Uterus (tissue), 4 donors: ENCODE results near the gene INKA1. TPM values are rescaled to one million over a fixed set of nuclear protein-coding genes. Genes with fewer than 3 reads are reported as not detected.
"Not testable (repeated sequence)": the region's sequence is repeated elsewhere in the genome, so short reads cannot be mapped to it uniquely, and the experiment has no call there.

Source experiments
- DNase-seq, 2 donors: peaks; one replicate each; pipeline ENCODE4 v3.0.0-alpha.2; 2019 to 2020
- H3K27ac ChIP-seq, 2 donors: fragments of 200-600 bp; sonication (generic); 1 replicate in 1 of 2; 2 replicates in 1 of 2; pipeline ENCODE4 v1.5.1; 2016 to 2018
- H3K27me3 ChIP-seq, 2 donors: fragments of 200-600 bp; sonication (generic); one replicate each; pipeline ENCODE4 v1.5.1; 2018 to 2019; ENCODE audit warnings: control low read depth in 1 of 2
- H3K36me3 ChIP-seq, 2 donors: fragments of 200-600 bp; sonication (generic); one replicate each; pipeline ENCODE4 v1.5.1; 2019; ENCODE audit warnings: control low read depth in 1 of 2
- H3K4me1 ChIP-seq, 2 donors: fragments of 200-600 bp; sonication (generic); one replicate each; pipeline ENCODE4 v1.5.1; 2018 to 2019; ENCODE audit warnings: control low read depth in 1 of 2
- H3K4me3 ChIP-seq, 2 donors: fragments of 200-600 bp; sonication (generic); 1 replicate in 1 of 2; 2 replicates in 1 of 2; pipeline ENCODE4 v1.5.1; 2018 to 2019; ENCODE audit warnings: mild to moderate bottlenecking in 1 of 2
- H3K9me3 ChIP-seq, 2 donors: fragments of 200-600 bp; sonication (generic); one replicate each; pipeline ENCODE4 v1.5.1; 2019; ENCODE audit warnings: control low read depth in 1 of 2
- POLR2A ChIP-seq, 2 donors: fragments of 450-650 bp; IDR thresholded peaks; one replicate each; pipeline ENCODE4 v1.6.1; 2016; ENCODE audit warnings: antibody characterized with exemption in 2 of 2, mild to moderate bottlenecking in 1 of 2, moderate library complexity in 1 of 2
- intact Hi-C: fragments of 100-400 bp; cut with DNase I; formaldehyde crosslinking; loops from one replicate; pipeline ENCODE4 v1.15.1; 2023; ENCODE audit warnings: low total_unique reads
- total RNA-seq, 4 donors: library from RNA; depleted of rRNA in 3 of 4; stranded (reverse); fragments of >200 nt in 3 of 4; gene quantifications; one replicate each; pipeline versions ENCODE4 v1.1.0 to v1.2.4, GENCODE V29; 2014 to 2023
- TF ChIP-seq, protein P1 (sequence below), 4 experiments: fragments of 200-600 bp in 2 of 4; fragments of 450-650 bp in 2 of 4; sonication (generic) in 2 of 4; IDR thresholded peaks; one replicate each; pipeline ENCODE4 v1.5.1; 2016 to 2019; ENCODE audit warnings: antibody characterized with exemption in 4 of 4, mild to moderate bottlenecking in 2 of 4, moderate library complexity in 1 of 4
- donor health status: DM: yes; HTN: yes; CAD: no.

Gene INKA1
- total RNA-seq, 4 donors from 2014 or later: 3.1 to 16.7 (median 6.6) TPM

DNA sequence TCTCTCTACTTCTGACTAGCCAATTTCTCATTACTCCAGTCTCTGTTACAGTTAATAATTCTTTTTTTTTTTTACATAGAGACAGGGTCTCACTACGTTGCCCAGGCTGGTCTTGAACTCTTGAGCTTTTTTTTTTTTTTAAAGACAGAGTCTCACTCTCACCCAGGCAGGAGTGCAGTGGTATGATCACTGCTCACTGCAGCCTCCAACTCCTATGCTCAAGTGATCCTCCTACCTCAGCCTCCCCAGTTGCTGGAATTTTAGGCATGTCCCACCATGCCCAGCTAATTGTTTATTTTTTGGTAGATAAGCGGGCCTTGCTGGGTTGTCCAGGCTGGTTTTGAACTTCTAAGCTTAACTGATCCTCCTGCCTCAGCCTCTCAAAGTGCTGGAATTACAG, 30.4 kb upstream of the INKA1 start:
- H3K27ac ChIP-seq: no peak overlapping the region
- no peak for DNase-seq
- no peaks in the 10 kb centered on the region for H3K4me1 ChIP-seq
- TF ChIP-seq, protein P1, sequence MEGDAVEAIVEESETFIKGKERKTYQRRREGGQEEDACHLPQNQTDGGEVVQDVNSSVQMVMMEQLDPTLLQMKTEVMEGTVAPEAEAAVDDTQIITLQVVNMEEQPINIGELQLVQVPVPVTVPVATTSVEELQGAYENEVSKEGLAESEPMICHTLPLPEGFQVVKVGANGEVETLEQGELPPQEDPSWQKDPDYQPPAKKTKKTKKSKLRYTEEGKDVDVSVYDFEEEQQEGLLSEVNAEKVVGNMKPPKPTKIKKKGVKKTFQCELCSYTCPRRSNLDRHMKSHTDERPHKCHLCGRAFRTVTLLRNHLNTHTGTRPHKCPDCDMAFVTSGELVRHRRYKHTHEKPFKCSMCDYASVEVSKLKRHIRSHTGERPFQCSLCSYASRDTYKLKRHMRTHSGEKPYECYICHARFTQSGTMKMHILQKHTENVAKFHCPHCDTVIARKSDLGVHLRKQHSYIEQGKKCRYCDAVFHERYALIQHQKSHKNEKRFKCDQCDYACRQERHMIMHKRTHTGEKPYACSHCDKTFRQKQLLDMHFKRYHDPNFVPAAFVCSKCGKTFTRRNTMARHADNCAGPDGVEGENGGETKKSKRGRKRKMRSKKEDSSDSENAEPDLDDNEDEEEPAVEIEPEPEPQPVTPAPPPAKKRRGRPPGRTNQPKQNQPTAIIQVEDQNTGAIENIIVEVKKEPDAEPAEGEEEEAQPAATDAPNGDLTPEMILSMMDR (IDR thresholded peaks at IDR 0.05): no peak
- TF ChIP-seq POLR2A (IDR thresholded peaks at IDR 0.05): no peak
- H3K27me3 ChIP-seq: no peaks in the 10 kb centered on the region
- no peaks in the 10 kb centered on the region for H3K36me3 ChIP-seq
- H3K9me3 ChIP-seq: no peaks in the 10 kb centered on the region
- no peak overlapping the region for H3K4me3 ChIP-seq
- intact Hi-C loops: no loop called here

DNA sequence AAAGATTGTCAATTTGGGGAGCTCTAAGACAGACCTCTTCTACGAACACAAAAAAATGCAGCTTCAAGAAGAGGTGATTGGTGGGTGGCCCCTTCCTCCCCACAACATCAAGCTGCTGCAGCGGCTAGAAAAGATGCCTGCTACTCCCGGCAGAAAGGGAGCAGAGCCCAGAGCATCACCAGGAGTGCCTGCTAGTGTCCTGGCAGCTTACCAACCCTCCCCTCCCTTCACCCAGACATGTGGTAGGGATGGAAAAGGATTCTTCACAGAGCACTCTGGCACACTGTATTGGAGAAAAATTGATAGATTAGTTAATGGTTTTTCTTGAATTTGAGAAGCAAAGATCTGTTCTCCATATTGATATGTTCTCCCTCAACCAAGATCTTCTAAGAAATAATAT, 27.5 kb upstream of the INKA1 start:
- H3K36me3 ChIP-seq: no peaks in the 10 kb centered on the region
- no peak overlapping the region for H3K4me3 ChIP-seq
- H3K4me1 ChIP-seq: peaks cover 0 to 4% of the 10 kb centered on the region in 2 donors
- no peaks in the 10 kb centered on the region for H3K27me3 ChIP-seq
- intact Hi-C loops: no loop called here
- H3K27ac ChIP-seq: no peak overlapping the region
- no peaks in the 10 kb centered on the region for H3K9me3 ChIP-seq
- TF ChIP-seq, protein P1 (IDR thresholded peaks at IDR 0.05): no peak
- TF ChIP-seq POLR2A (IDR thresholded peaks at IDR 0.05): no peak
- DNase-seq: no peak

DNA sequence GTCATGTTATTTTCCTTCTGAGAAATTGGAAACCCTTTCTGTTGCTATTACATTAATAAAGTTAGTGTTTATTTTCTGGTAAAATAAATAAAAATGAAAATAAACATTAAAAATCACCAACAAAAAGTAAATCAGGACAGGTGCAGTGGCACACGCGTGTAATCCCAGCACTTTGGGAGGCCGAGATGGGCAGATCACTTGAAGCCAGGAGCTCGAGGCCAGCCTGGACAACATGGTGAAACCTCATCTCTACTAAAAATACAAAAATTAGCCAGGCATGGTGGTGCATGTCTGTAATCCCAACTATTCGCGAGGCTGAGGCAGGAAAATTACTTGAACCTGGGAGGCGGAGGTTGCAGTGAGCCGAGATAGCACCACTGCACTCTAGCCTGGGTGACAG, 27.0 kb upstream of the INKA1 start:
- H3K27ac ChIP-seq: not testable (repeated sequence)

DNA sequence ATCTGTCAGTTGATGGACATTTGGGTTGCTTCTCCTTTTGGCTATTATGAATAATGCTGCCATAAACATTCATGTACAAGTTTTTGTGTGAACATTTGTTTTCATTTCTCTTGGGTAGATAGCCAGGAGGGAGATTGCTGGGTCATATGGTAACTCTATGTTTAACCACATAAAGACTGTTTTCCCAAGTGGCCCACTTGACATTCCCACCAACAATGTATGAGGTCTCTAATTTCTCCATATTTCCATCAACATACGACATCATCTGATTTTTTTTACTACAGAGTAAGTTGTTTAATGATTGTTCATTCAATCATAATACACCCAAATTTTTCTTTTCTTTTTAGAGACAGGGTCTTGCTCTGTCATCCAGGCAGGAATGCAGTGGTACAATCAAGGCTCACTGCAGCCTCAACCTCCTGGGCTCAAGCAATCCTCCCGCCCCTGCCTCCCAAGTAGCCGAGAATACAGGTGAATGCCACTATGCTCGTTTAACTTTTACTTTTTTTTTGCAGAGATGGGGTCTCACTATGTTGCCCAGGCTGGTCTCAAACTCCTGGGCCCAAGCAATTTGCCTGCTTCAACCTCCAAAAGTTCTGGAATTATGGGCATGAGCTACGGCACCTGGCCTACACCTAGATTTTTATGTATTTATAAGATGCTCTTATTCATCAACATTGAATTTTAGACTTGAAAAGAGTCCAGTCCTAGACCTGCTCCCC, 23.5 kb upstream of the INKA1 start:
- TF ChIP-seq, protein P1 (IDR thresholded peaks at IDR 0.05): no peak
- TF ChIP-seq POLR2A (IDR thresholded peaks at IDR 0.05): no peak
- Histone ChIP-seq H3K4me3 (no peak overlapping the region), H3K4me1 (peaks cover 0 to 11% of the 10 kb centered on the region in 2 donors), H3K36me3 (no peaks in the 10 kb centered on the region), H3K27ac (no peak overlapping the region), H3K9me3 (no peaks in the 10 kb centered on the region), H3K27me3 (no peaks in the 10 kb centered on the region)
- DNase-seq: no peak
- intact Hi-C loops: no loop called here

More for the DNA sequence above, 27.0 kb upstream of the INKA1 start:
- H3K4me1 ChIP-seq, DNase-seq, H3K9me3 ChIP-seq, intact Hi-C loops, H3K27me3 ChIP-seq, H3K4me3 ChIP-seq, H3K36me3 ChIP-seq: not testable (repeated sequence)

DNA sequence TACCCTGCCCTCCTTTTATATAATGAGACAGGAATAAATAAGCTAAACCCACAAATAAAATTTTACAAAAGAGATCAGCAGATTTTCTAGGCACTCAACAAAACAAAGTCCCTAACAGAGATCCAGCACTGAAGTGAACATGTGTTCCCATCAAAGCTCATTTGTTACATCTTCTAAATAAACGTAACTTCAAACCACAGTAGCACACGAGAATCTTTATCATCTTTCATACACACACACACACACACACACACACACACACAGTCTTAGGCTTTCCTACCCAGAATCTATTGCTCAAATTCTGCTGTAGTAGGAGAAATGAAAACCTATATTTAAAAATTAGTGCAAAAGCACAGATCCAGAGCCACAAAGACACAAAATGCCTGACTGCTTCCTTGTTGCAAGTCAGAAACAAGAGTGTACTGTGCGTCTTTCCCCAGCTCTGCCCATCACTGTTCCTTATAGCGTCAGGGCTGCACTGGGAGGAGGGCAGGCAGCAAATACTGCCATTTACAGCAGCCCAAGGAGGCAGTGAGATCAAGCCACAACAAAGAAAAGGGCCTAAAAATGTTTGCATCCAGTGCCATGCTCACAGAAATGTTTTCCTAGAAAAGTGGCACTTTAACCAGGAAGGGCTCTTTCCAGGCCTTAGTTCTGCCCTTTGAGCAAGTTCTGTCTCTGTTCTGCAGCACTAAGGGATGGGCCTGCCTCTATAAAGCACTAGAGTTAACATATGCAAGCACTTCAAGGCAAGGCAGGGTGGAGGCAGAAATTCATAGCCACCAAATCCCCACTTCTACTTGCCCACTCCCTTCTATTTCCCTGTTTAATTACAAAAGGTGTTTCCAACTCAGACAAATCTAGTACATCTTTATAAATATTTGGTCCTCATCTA, 22.7 kb upstream of the INKA1 start:
- no peaks in the 10 kb centered on the region for H3K36me3 ChIP-seq
- intact Hi-C loops: no loop called here
- H3K4me1 ChIP-seq: peaks cover 0 to 14% of the 10 kb centered on the region in 2 donors
- H3K27ac ChIP-seq: no peak overlapping the region
- DNase-seq: no peak
- H3K27me3 ChIP-seq: no peaks in the 10 kb centered on the region
- no peak overlapping the region for H3K4me3 ChIP-seq
- TF ChIP-seq, protein P1 (IDR thresholded peaks at IDR 0.05): no peak
- no peaks in the 10 kb centered on the region for H3K9me3 ChIP-seq

DNA sequence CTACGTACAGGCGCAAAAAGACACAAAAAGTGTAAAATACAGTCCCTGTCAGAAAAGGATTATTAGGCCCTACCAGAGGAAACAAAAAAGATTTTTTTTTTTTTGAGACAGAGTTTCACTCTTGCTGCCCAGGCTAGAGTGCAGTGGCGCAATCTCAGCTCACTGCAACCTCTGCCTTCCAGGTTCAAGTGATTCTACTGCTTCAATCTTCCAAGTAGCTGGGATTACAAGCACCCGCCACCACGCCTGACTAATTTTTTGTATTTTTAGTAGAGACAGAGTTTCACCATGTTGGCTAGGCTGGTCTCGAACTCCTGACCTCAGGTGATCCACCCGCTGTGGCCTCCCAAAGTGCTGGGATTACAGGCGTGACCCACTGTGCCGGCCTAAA, 22.1 kb upstream of the INKA1 start:
- intact Hi-C loops, H3K9me3 ChIP-seq, H3K4me3 ChIP-seq, H3K27me3 ChIP-seq, DNase-seq, H3K27ac ChIP-seq, H3K36me3 ChIP-seq: not testable (repeated sequence)
- peaks cover 0 to 14% of the 10 kb centered on the region in 2 donors for H3K4me1 ChIP-seq
